GM23338 (cell line): ENCODE data around the gene S100B. TPM values are rescaled to one million over a fixed set of nuclear protein-coding genes. Genes with fewer than 3 reads are reported as not detected.
A peak's percentile ranks its signal among the peaks of the same experiment; 100 is the strongest.

Source experiments
- ATAC-seq: fragments of 200-7000 bp; cut with Tn5 transposase; 3 replicates; pipeline ENCODE4 v1.9.1; 2020
- DNase-seq: peaks from one replicate; pipeline ENCODE4 v3.0.0-alpha.2; 2015; ENCODE audit warnings: low spot score
- H2AFZ ChIP-seq: fragments of 200-600 bp; sonication (generic); 2 replicates; pipeline ENCODE4 v1.8.0; 2016; ENCODE audit warnings: antibody characterized with exemption, mild to moderate bottlenecking, moderate library complexity
- H3F3A ChIP-seq: fragments of 200-600 bp; sonication (generic); replicated peaks from 2 replicates; pipeline ENCODE4 v1.8.0; 2017; ENCODE audit warnings: antibody characterized with exemption, mixed run types, low read depth
- H3K27ac ChIP-seq: fragments of 200-600 bp; sonication (generic); 2 replicates; pipeline ENCODE4 v1.6.1; 2016; ENCODE audit warnings: low read depth
- H3K27me3 ChIP-seq: fragments of 200-600 bp; sonication (generic); 2 replicates; pipeline ENCODE4 v1.8.0; 2016; ENCODE audit warnings: mild to moderate bottlenecking, mixed run types, moderate library complexity; ENCODE audit not compliant: insufficient read depth
- H3K36me3 ChIP-seq: fragments of 200-600 bp; sonication (generic); 2 replicates; pipeline ENCODE4 v1.8.0; 2016; ENCODE audit warnings: mild to moderate bottlenecking; ENCODE audit not compliant: insufficient read depth
- H3K4me1 ChIP-seq: fragments of 200-600 bp; sonication (generic); 2 replicates; pipeline ENCODE4 v1.8.0; 2016; ENCODE audit warnings: mild to moderate bottlenecking, moderate library complexity; ENCODE audit not compliant: insufficient read depth
- H3K4me2 ChIP-seq: fragments of 200-600 bp; sonication (generic); 2 replicates; pipeline ENCODE4 v1.7.1; 2017; ENCODE audit warnings: mixed run types
- H3K4me3 ChIP-seq: fragments of 200-600 bp; sonication (generic); 2 replicates; pipeline ENCODE4 v1.6.1; 2016; ENCODE audit warnings: mixed run types
- H3K79me2 ChIP-seq: fragments of 200-600 bp; sonication (generic); replicated peaks from 2 replicates; pipeline ENCODE4 v1.8.0; 2017; ENCODE audit warnings: mild to moderate bottlenecking; ENCODE audit not compliant: insufficient read depth
- H3K9me2 ChIP-seq: fragments of 200-600 bp; sonication (generic); 2 replicates; pipeline ENCODE4 v1.8.0; 2017; ENCODE audit not compliant: insufficient read depth
- H4K20me1 ChIP-seq: fragments of 200-600 bp; sonication (generic); replicated peaks from 2 replicates; pipeline ENCODE4 v1.8.0; 2017; ENCODE audit warnings: mild to moderate bottlenecking; ENCODE audit not compliant: insufficient read depth
- H3K27ac Mint-ChIP-seq: 2 replicates; pipeline ENCODE4 v1.8.0; 2020; ENCODE audit warnings: inconsistent platforms, mild to moderate bottlenecking, moderate library complexity, mixed read lengths
- H3K27me3 Mint-ChIP-seq: 3 replicates; pipeline ENCODE4 v1.8.0; 2022; ENCODE audit warnings: low read depth, mild to moderate bottlenecking, moderate library complexity, mixed read lengths, inconsistent platforms; ENCODE audit not compliant: insufficient read depth, poor library complexity
- H3K36me3 Mint-ChIP-seq: 3 replicates; pipeline ENCODE4 v1.8.0; 2021; ENCODE audit warnings: low read depth, mild to moderate bottlenecking, inconsistent platforms, moderate library complexity, mixed read lengths
- H3K4me1 Mint-ChIP-seq: 3 replicates; pipeline ENCODE4 v1.8.0; 2020; ENCODE audit warnings: mild to moderate bottlenecking, inconsistent platforms, mixed read lengths
- H3K4me3 Mint-ChIP-seq: 3 replicates; pipeline ENCODE4 v1.8.0; 2021; ENCODE audit warnings: moderate library complexity, mild to moderate bottlenecking, inconsistent platforms, mixed read lengths
- H3K9me3 Mint-ChIP-seq: 3 replicates; pipeline ENCODE4 v1.8.0; 2020; ENCODE audit warnings: moderate library complexity, mild to moderate bottlenecking, inconsistent platforms, mixed read lengths
- CREB1 ChIP-seq: fragments of 250-450 bp; sonication (Bioruptor Pico); IDR thresholded peaks from 2 replicates; pipeline ENCODE4 v1.5.0; 2020; ENCODE audit warnings: low read depth, mild to moderate bottlenecking, moderate library complexity
- EZH2 ChIP-seq: fragments of 200-600 bp; sonication (generic); IDR thresholded peaks from one replicate; pipeline ENCODE4 v1.8.0; 2017; ENCODE audit warnings: antibody characterized with exemption, mild to moderate bottlenecking, low read depth; ENCODE audit not compliant: unreplicated experiment
- EZH2phosphoT487 ChIP-seq: fragments of 200-600 bp; sonication (generic); IDR thresholded peaks from one replicate; pipeline ENCODE4 v1.8.1; 2018; ENCODE audit warnings: antibody characterized with exemption; ENCODE audit not compliant: unreplicated experiment
- JUNB ChIP-seq: IDR thresholded peaks from one replicate; pipeline ENCODE4 v1.6.1; 2016; ENCODE audit warnings: antibody characterized with exemption; ENCODE audit not compliant: unreplicated experiment
- NANOG ChIP-seq: IDR thresholded peaks from 2 replicates; pipeline ENCODE4 v1.6.1; 2016; ENCODE audit warnings: antibody characterized with exemption, borderline replicate concordance
- POLR2AphosphoS5 ChIP-seq: IDR thresholded peaks from 2 replicates; pipeline ENCODE4 v1.6.1; 2016; ENCODE audit warnings: antibody characterized with exemption, low read depth
- STAT1 ChIP-seq: IDR thresholded peaks from one replicate; pipeline ENCODE4 v1.6.1; 2016; ENCODE audit warnings: antibody characterized with exemption; ENCODE audit not compliant: unreplicated experiment
- ZNF114 ChIP-seq: fragments of 250-450 bp; sonication (Bioruptor Pico); IDR thresholded peaks from 2 replicates; pipeline ENCODE4 v1.5.0; 2020; ENCODE audit warnings: mild to moderate bottlenecking, moderate library complexity
- ZNF331 ChIP-seq: fragments of 250-450 bp; sonication (Bioruptor Pico); IDR thresholded peaks from 2 replicates; pipeline ENCODE4 v1.5.0; 2020; ENCODE audit warnings: low read depth, mild to moderate bottlenecking, moderate library complexity
- long read RNA-seq: library from polyadenylated mRNA; unstranded; transcript quantifications from one replicate; pipeline ENCODE4 v2.0.0, GENCODE V29; 2020; ENCODE audit not compliant: unreplicated experiment
- polyA plus RNA-seq: library from polyadenylated mRNA; unstranded; fragments of >200 nt; fragmentation: Nextera tagmentation; extraction: Ambion mirVana; gene quantifications from 2 replicates; pipeline ENCODE4 v1.2.1, GENCODE V29; 2016
- total RNA-seq: library from RNA; depleted of rRNA; stranded (reverse); fragments of >200 nt; shearing (Covaris generic); gene quantifications from 2 replicates; pipeline ENCODE4 v1.2.3, GENCODE V29; 2014; rRNA removed
- TF ChIP-seq, protein P1 (sequence below), 2 experiments: fragments of 200-600 bp in 1 of 2; sonication (generic) in 1 of 2; conservative IDR thresholded peaks; 2 replicates each; pipeline versions ENCODE4 v1.5.1 to v1.6.1; 2016 to 2017; ENCODE audit warnings: antibody characterized with exemption in 2 of 2, low read depth in 2 of 2, mild to moderate bottlenecking in 2 of 2, moderate library complexity in 1 of 2
- TF ChIP-seq, protein P2 (sequence below): fragments of 250-450 bp; sonication (Bioruptor Pico); IDR thresholded peaks from 2 replicates; pipeline ENCODE4 v1.5.0; 2020; ENCODE audit warnings: mild to moderate bottlenecking, moderate library complexity
- TF ChIP-seq, protein P3 (sequence below): IDR thresholded peaks from 2 replicates; pipeline ENCODE4 v1.6.1; 2016; ENCODE audit warnings: antibody characterized with exemption
- TF ChIP-seq, protein P4 (sequence below): IDR thresholded peaks from one replicate; pipeline ENCODE4 v1.6.1; 2018; ENCODE audit warnings: antibody characterized with exemption; ENCODE audit not compliant: unreplicated experiment

S100B gene
- total RNA-seq (0.23 and 1.5 TPM in 2 replicates), polyA plus RNA-seq (0.96 and 0.97 TPM in 2 replicates)
- long read RNA-seq, result 0 reads

DNA sequence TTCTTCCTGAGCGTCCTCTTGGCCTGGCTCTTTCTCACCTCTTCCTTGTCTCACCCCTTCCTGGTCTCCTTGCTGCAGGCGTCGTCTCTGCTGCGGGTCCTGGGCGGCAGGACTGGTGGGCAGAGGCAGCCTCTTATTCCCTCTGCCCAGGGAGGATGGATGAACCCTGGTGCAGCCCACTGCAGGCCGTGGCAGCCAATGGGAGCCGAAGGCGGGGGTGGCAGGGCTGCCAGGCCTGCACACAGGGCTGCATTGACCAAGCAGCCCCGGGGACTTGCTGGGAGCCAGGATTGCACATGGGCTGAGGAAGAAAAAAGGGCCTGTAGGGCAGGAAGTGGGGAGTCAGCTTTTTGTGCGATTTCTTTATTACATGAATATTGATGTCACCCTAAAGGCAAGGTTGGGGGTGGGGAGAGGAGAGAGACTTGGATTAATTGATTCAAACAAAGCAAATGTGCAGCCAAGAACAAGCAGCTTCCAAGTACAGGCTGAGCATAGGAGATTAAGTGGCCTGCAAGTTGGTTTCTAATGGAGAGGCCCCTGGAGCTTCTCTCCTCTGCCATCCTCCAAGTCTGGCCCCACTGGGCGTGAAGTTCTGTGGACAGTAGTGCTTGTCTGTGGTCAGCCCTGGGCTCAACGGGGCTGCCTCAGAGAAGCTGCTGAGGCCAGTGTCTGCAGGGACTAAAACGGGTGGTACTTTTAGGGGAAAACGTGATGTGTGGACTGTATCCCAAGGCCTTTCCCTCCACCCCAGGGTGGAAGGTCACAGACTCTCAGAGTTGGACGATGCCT is at the start of gene S100B:
Gene S100B (minus strand): TSS at position 108 of the 792 bp plus-strand sequence. CDS start 2,667 bp downstream, outside the sequence.
- no peak within 1 kb of the TSS for H3K27ac ChIP-seq
- Mint-ChIP-seq H3K9me3 (peaks cover under 1% of the 10 kb centered on the region; the same call in 2 of the 3 replicates), H3K36me3 (no peaks in the 10 kb centered on the region), H3K4me3 (no peak within 1 kb of the TSS), H3K4me1 (peaks cover 31% of the 10 kb centered on the region), H3K27ac (no peak within 1 kb of the TSS), H3K27me3 (no peaks in the 10 kb centered on the region)
- TF ChIP-seq CREB1 (CRISPR knock-in tag) (no peak), JUNB (no peak), EZH2 (no peak), NANOG (no peak), ZNF114 (CRISPR knock-in tag) (no peak), STAT1 (no peak), EZH2phosphoT487 (no peak), POLR2AphosphoS5 (no peak), ZNF331 (no peak)
- TF ChIP-seq, protein P1, sequence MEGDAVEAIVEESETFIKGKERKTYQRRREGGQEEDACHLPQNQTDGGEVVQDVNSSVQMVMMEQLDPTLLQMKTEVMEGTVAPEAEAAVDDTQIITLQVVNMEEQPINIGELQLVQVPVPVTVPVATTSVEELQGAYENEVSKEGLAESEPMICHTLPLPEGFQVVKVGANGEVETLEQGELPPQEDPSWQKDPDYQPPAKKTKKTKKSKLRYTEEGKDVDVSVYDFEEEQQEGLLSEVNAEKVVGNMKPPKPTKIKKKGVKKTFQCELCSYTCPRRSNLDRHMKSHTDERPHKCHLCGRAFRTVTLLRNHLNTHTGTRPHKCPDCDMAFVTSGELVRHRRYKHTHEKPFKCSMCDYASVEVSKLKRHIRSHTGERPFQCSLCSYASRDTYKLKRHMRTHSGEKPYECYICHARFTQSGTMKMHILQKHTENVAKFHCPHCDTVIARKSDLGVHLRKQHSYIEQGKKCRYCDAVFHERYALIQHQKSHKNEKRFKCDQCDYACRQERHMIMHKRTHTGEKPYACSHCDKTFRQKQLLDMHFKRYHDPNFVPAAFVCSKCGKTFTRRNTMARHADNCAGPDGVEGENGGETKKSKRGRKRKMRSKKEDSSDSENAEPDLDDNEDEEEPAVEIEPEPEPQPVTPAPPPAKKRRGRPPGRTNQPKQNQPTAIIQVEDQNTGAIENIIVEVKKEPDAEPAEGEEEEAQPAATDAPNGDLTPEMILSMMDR (conservative IDR thresholded peaks at IDR 0.05; ENCODE audit: low read depth in 2 of 2), result no peak
- TF ChIP-seq, protein P2, sequence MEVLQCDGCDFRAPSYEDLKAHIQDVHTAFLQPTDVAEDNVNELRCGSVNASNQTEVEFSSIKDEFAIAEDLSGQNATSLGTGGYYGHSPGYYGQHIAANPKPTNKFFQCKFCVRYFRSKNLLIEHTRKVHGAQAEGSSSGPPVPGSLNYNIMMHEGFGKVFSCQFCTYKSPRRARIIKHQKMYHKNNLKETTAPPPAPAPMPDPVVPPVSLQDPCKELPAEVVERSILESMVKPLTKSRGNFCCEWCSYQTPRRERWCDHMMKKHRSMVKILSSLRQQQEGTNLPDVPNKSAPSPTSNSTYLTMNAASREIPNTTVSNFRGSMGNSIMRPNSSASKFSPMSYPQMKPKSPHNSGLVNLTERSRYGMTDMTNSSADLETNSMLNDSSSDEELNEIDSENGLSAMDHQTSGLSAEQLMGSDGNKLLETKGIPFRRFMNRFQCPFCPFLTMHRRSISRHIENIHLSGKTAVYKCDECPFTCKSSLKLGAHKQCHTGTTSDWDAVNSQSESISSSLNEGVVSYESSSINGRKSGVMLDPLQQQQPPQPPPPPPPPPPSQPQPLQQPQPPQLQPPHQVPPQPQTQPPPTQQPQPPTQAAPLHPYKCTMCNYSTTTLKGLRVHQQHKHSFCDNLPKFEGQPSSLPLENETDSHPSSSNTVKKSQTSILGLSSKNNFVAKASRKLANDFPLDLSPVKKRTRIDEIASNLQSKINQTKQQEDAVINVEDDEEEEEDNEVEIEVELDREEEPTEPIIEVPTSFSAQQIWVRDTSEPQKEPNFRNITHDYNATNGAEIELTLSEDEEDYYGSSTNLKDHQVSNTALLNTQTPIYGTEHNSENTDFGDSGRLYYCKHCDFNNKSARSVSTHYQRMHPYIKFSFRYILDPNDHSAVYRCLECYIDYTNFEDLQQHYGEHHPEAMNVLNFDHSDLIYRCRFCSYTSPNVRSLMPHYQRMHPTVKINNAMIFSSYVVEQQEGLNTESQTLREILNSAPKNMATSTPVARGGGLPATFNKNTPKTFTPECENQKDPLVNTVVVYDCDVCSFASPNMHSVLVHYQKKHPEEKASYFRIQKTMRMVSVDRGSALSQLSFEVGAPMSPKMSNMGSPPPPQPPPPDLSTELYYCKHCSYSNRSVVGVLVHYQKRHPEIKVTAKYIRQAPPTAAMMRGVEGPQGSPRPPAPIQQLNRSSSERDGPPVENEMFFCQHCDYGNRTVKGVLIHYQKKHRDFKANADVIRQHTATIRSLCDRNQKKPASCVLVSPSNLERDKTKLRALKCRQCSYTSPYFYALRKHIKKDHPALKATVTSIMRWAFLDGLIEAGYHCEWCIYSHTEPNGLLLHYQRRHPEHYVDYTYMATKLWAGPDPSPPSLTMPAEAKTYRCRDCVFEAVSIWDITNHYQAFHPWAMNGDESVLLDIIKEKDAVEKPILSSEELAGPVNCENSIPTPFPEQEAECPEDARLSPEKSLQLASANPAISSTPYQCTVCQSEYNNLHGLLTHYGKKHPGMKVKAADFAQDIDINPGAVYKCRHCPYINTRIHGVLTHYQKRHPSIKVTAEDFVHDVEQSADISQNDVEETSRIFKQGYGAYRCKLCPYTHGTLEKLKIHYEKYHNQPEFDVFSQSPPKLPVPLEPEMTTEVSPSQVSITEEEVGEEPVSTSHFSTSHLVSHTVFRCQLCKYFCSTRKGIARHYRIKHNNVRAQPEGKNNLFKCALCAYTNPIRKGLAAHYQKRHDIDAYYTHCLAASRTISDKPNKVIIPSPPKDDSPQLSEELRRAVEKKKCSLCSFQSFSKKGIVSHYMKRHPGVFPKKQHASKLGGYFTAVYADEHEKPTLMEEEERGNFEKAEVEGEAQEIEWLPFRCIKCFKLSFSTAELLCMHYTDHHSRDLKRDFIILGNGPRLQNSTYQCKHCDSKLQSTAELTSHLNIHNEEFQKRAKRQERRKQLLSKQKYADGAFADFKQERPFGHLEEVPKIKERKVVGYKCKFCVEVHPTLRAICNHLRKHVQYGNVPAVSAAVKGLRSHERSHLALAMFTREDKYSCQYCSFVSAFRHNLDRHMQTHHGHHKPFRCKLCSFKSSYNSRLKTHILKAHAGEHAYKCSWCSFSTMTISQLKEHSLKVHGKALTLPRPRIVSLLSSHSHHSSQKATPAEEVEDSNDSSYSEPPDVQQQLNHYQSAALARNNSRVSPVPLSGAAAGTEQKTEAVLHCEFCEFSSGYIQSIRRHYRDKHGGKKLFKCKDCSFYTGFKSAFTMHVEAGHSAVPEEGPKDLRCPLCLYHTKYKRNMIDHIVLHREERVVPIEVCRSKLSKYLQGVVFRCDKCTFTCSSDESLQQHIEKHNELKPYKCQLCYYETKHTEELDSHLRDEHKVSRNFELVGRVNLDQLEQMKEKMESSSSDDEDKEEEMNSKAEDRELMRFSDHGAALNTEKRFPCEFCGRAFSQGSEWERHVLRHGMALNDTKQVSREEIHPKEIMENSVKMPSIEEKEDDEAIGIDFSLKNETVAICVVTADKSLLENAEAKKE, result no peak
- TF ChIP-seq, protein P3, sequence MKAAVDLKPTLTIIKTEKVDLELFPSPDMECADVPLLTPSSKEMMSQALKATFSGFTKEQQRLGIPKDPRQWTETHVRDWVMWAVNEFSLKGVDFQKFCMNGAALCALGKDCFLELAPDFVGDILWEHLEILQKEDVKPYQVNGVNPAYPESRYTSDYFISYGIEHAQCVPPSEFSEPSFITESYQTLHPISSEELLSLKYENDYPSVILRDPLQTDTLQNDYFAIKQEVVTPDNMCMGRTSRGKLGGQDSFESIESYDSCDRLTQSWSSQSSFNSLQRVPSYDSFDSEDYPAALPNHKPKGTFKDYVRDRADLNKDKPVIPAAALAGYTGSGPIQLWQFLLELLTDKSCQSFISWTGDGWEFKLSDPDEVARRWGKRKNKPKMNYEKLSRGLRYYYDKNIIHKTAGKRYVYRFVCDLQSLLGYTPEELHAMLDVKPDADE, result no peak
- TF ChIP-seq, protein P4, sequence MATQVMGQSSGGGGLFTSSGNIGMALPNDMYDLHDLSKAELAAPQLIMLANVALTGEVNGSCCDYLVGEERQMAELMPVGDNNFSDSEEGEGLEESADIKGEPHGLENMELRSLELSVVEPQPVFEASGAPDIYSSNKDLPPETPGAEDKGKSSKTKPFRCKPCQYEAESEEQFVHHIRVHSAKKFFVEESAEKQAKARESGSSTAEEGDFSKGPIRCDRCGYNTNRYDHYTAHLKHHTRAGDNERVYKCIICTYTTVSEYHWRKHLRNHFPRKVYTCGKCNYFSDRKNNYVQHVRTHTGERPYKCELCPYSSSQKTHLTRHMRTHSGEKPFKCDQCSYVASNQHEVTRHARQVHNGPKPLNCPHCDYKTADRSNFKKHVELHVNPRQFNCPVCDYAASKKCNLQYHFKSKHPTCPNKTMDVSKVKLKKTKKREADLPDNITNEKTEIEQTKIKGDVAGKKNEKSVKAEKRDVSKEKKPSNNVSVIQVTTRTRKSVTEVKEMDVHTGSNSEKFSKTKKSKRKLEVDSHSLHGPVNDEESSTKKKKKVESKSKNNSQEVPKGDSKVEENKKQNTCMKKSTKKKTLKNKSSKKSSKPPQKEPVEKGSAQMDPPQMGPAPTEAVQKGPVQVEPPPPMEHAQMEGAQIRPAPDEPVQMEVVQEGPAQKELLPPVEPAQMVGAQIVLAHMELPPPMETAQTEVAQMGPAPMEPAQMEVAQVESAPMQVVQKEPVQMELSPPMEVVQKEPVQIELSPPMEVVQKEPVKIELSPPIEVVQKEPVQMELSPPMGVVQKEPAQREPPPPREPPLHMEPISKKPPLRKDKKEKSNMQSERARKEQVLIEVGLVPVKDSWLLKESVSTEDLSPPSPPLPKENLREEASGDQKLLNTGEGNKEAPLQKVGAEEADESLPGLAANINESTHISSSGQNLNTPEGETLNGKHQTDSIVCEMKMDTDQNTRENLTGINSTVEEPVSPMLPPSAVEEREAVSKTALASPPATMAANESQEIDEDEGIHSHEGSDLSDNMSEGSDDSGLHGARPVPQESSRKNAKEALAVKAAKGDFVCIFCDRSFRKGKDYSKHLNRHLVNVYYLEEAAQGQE, result no peak
- no peaks in the 10 kb centered on the region for H3K27me3 ChIP-seq
- no peaks in the 10 kb centered on the region for H3K9me2 ChIP-seq
- H3F3A ChIP-seq, result no peaks in the 10 kb centered on the region
- H3K36me3 ChIP-seq, result no peaks in the 10 kb centered on the region
- H3K4me3 ChIP-seq, result no peak within 1 kb of the TSS
- DNase-seq (peak; percentile 33), ATAC-seq (peak; percentile 93)
- no peaks in the 10 kb centered on the region for H4K20me1 ChIP-seq
- no peaks in the 10 kb centered on the region for H3K79me2 ChIP-seq
- peaks cover 31% of the 10 kb centered on the region for H3K4me1 ChIP-seq
- H2AFZ ChIP-seq, result peak within 1 kb of the TSS; percentile 91
- H3K4me2 ChIP-seq, result peak within 1 kb of the TSS; percentile 60
